Mesothelial cell of epicardium (in vitro differentiated cells): Measurements from ENCODE around the gene NEIL3. TPM values are rescaled to one million over a fixed set of nuclear protein-coding genes. Genes with fewer than 3 reads are reported as not detected.

ENCODE experiments used
- DNase-seq, 2 experiments: peaks; one replicate each; pipeline ENCODE4 v3.0.0; 2021; ENCODE audit warnings: low spot score in 2 of 2; ENCODE audit not compliant: unreplicated experiment in 2 of 2
- H3K27ac Mint-ChIP-seq: 2 replicates; pipeline ENCODE4 v1.8.0; 2021; ENCODE audit warnings: mixed read lengths
- H3K27me3 Mint-ChIP-seq: 2 replicates; pipeline ENCODE4 v1.8.0; 2021; ENCODE audit warnings: low read depth, mixed read lengths
- H3K36me3 Mint-ChIP-seq: 2 replicates; pipeline ENCODE4 v1.8.0; 2021; ENCODE audit warnings: mixed read lengths
- H3K4me1 Mint-ChIP-seq: 2 replicates; pipeline ENCODE4 v1.8.0; 2021; ENCODE audit warnings: mixed read lengths
- H3K4me3 Mint-ChIP-seq: 2 replicates; pipeline ENCODE4 v1.8.0; 2021; ENCODE audit warnings: mild to moderate bottlenecking, moderate library complexity, mixed read lengths
- H3K9me3 Mint-ChIP-seq: 2 replicates; pipeline ENCODE4 v1.8.0; 2021; ENCODE audit warnings: mixed read lengths
- CTCF ChIP-seq: fragments of 200-600 bp; sonication (generic); IDR thresholded peaks from one replicate; pipeline ENCODE4 v1.5.0; 2021; ENCODE audit warnings: antibody characterized with exemption; ENCODE audit not compliant: unreplicated experiment
- total RNA-seq: library from RNA; stranded (reverse); gene quantifications from 3 replicates; pipeline ENCODE4 v1.2.1, GENCODE V29; 2021

The NEIL3 gene
- total RNA-seq, 1 donor from 2014 or later: 6.2 TPM

GRCh38 chr4:177404342-177404741 lies 94.7 kb downstream of the NEIL3 start:
- Mint-ChIP-seq H3K4me1 (peaks cover 31% of the 10 kb centered on the region), H3K27me3 (no peaks in the 10 kb centered on the region), H3K4me3 (no peak overlapping the region), H3K36me3 (no peaks in the 10 kb centered on the region), H3K27ac (no peak overlapping the region), H3K9me3 (peaks cover 11% of the 10 kb centered on the region)
- DNase-seq: no peak
- TF ChIP-seq CTCF: no peak

- Mint-ChIP-seq H3K4me1 (peaks cover 31% of the 10 kb centered on the region), H3K27ac (no peak overlapping the region), H3K36me3 (no peaks in the 10 kb centered on the region), H3K27me3 (no peaks in the 10 kb centered on the region), H3K4me3 (no peak overlapping the region), H3K9me3 (peaks cover 16% of the 10 kb centered on the region)
- no peak for TF ChIP-seq CTCF
- no peak for DNase-seq
Observed at GRCh38 chr4:177404986-177405385, 95.3 kb downstream of the NEIL3 start.

GRCh38 chr4:177405508-177405907 lies 95.8 kb downstream of the NEIL3 start:
- Mint-ChIP-seq H3K27ac (no peak overlapping the region), H3K4me3 (no peak overlapping the region), H3K9me3 (peaks cover 16% of the 10 kb centered on the region), H3K4me1 (peaks cover 31% of the 10 kb centered on the region), H3K27me3 (no peaks in the 10 kb centered on the region), H3K36me3 (no peaks in the 10 kb centered on the region)
- DNase-seq: no peak
- TF ChIP-seq CTCF: no peak

GRCh38 chr4:177408023-177408422 lies 98.3 kb downstream of the NEIL3 start:
- Mint-ChIP-seq H3K27me3 (no peaks in the 10 kb centered on the region), H3K4me1 (peaks cover 28% of the 10 kb centered on the region), H3K27ac (no peak overlapping the region), H3K36me3 (no peaks in the 10 kb centered on the region), H3K9me3 (peaks cover 16% of the 10 kb centered on the region), H3K4me3 (no peak overlapping the region)
- DNase-seq: no peak
- TF ChIP-seq CTCF: no peak

- peaks cover 4% of the 10 kb centered on the region for H3K4me1 Mint-ChIP-seq
- H3K27me3 Mint-ChIP-seq: no peaks in the 10 kb centered on the region
- H3K27ac Mint-ChIP-seq: no peak overlapping the region
- no peak for DNase-seq
- no peak for TF ChIP-seq CTCF
- no peaks in the 10 kb centered on the region for H3K36me3 Mint-ChIP-seq
- no peak overlapping the region for H3K4me3 Mint-ChIP-seq
- peaks cover 21% of the 10 kb centered on the region for H3K9me3 Mint-ChIP-seq
Observed at GRCh38 chr4:177410566-177410965, 100.9 kb downstream of the NEIL3 start.

- Mint-ChIP-seq H3K9me3 (peaks cover 34% of the 10 kb centered on the region), H3K36me3 (peaks cover 5% of the 10 kb centered on the region)
Observed at GRCh38 chr4:177411996-177412395, 102.3 kb downstream of the NEIL3 start.

More at GRCh38 chr4:177411996-177412395, 102.3 kb downstream of the NEIL3 start:
- no peak for DNase-seq
- Mint-ChIP-seq H3K4me1 (no peaks in the 10 kb centered on the region), H3K27ac (no peak overlapping the region), H3K4me3 (no peak overlapping the region), H3K27me3 (no peaks in the 10 kb centered on the region)
- TF ChIP-seq CTCF: no peak
